Nephron progenitor cell (in vitro differentiated cells): Measurements from ENCODE around the gene MYO7A.
"Not testable (repeated sequence)": the region's sequence is repeated elsewhere in the genome, so short reads cannot be mapped to it uniquely, and the experiment has no call there.

Source experiments
- DNase-seq: peaks from one replicate; pipeline ENCODE4 v3.0.0; 2021
- H3K27ac Mint-ChIP-seq: 2 replicates; pipeline ENCODE4 v1.8.0; 2021; ENCODE audit warnings: mild to moderate bottlenecking, moderate library complexity, mixed read lengths
- H3K27me3 Mint-ChIP-seq: 2 replicates; pipeline ENCODE4 v1.8.0; 2021; ENCODE audit warnings: mild to moderate bottlenecking, low read depth, mixed read lengths; ENCODE audit not compliant: poor library complexity
- H3K36me3 Mint-ChIP-seq: 2 replicates; pipeline ENCODE4 v1.8.0; 2021; ENCODE audit warnings: low read depth, mixed read lengths
- H3K4me1 Mint-ChIP-seq: 2 replicates; pipeline ENCODE4 v1.8.0; 2021; ENCODE audit warnings: mixed read lengths
- H3K4me3 Mint-ChIP-seq: 2 replicates; pipeline ENCODE4 v1.8.0; 2021; ENCODE audit warnings: mild to moderate bottlenecking, moderate library complexity, mixed read lengths
- H3K9me3 Mint-ChIP-seq: 2 replicates; pipeline ENCODE4 v1.8.0; 2021; ENCODE audit warnings: mild to moderate bottlenecking, moderate library complexity, mixed read lengths
- CTCF ChIP-seq: fragments of 200-600 bp; sonication (generic); IDR thresholded peaks from 2 replicates; pipeline ENCODE4 v1.5.0; 2021; ENCODE audit warnings: antibody characterized with exemption

MYO7A gene

GRCh38 chr11:77095551-77096490 is 32.2 kb upstream of the MYO7A start:
- H3K36me3 Mint-ChIP-seq = peaks cover 12% of the 10 kb centered on the region
- no peak overlapping the region for H3K4me3 Mint-ChIP-seq
- peaks cover 12% of the 10 kb centered on the region for H3K4me1 Mint-ChIP-seq
- no peak for DNase-seq
- H3K27me3 Mint-ChIP-seq = peaks cover 2% of the 10 kb centered on the region
- no peak for TF ChIP-seq CTCF
- peak overlapping the region; percentile 88 for H3K27ac Mint-ChIP-seq
- peaks cover 18% of the 10 kb centered on the region for H3K9me3 Mint-ChIP-seq

GRCh38 chr11:77096591-77097019 is 31.4 kb upstream of the MYO7A start:
- Mint-ChIP-seq H3K27ac (peak overlapping the region; percentile 88), H3K9me3 (peaks cover 22% of the 10 kb centered on the region), H3K4me1 (peaks cover 8% of the 10 kb centered on the region), H3K4me3 (no peak overlapping the region), H3K27me3 (peaks cover 2% of the 10 kb centered on the region), H3K36me3 (peaks cover 16% of the 10 kb centered on the region)
- DNase-seq = no peak
- TF ChIP-seq CTCF = no peak

GRCh38 chr11:77097180-77097579 is 30.9 kb upstream of the MYO7A start:
- DNase-seq, H3K27me3 Mint-ChIP-seq, H3K27ac Mint-ChIP-seq, H3K4me1 Mint-ChIP-seq, H3K4me3 Mint-ChIP-seq: not testable (repeated sequence)
- Mint-ChIP-seq H3K36me3 (peaks cover 16% of the 10 kb centered on the region), H3K9me3 (peaks cover 22% of the 10 kb centered on the region)

GRCh38 chr11:77100166-77101042 is 27.6 kb upstream of the MYO7A start:
- H3K27ac Mint-ChIP-seq = no peak overlapping the region
- H3K36me3 Mint-ChIP-seq = peaks cover 16% of the 10 kb centered on the region
- peaks cover 13% of the 10 kb centered on the region for H3K4me1 Mint-ChIP-seq
- TF ChIP-seq CTCF = no peak
- DNase-seq = no peak
- H3K27me3 Mint-ChIP-seq = no peaks in the 10 kb centered on the region
- no peak overlapping the region for H3K4me3 Mint-ChIP-seq
- peaks cover 22% of the 10 kb centered on the region for H3K9me3 Mint-ChIP-seq

GRCh38 chr11:77101043-77101537 is 27.0 kb upstream of the MYO7A start:
- no peak for DNase-seq
- TF ChIP-seq CTCF = peak; percentile 34
- Mint-ChIP-seq H3K4me1 (peaks cover 11% of the 10 kb centered on the region), H3K27me3 (no peaks in the 10 kb centered on the region), H3K36me3 (peaks cover 16% of the 10 kb centered on the region), H3K4me3 (no peak overlapping the region), H3K27ac (no peak overlapping the region), H3K9me3 (peaks cover 22% of the 10 kb centered on the region)
